ENCODE data around the gene KRTAP5-5. TPM values are rescaled to one million over a fixed set of nuclear protein-coding genes. Genes with fewer than 3 reads are reported as not detected.

The KRTAP5-5 gene
- total and polyA plus RNA-seq, 2 of the 13 experiments (the other 11 are each of a cell fraction or from before 2014, with no cell fraction given), result not detected

DNA sequence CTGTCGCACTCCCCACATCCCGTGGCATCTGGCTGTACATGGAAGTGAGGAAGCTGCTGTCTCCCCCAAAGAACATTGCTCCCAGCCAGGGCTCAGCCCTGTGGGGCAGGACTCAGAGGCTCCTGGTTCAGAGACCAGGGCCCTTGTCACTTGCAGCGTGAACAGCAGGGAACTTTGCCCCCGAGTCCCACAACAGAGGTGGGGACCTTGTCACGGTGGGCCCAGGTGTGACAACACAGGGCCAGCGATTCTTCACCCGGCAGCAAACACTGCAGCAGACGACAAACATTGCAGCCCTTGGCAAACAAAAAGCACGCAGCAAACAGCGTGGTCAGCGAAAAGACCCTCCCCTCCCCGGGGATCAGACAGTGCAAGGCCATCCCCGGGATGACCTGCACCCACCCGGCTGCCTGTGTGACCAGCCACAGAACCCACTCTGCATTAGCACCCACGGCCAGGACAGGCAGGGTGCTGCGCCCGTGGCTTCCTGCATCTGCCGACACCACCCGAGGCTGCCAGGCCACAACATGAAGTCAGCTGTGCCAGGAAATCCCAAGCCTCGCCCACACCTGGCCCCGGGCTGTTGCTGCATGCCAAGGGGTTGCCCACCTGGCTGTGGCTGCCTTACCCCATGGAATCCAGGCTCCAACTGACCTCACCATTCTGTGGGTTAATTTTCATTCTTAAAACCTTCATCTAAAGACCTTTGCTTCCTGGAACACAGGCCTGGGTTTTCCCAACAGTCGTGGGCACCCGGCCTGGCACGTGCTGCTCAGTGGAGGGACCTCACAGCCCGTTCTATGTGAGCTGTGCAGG is 32.1 kb downstream of the KRTAP5-5 start (continued):
- peak; percentile 99 for TF ChIP-seq MED1 (CRISPR knock-in tag; IDR thresholded peaks at IDR 0.05)
- peak; percentile 99 for TF ChIP-seq NCOA1 (CRISPR knock-in tag; IDR thresholded peaks at IDR 0.05)
- TF ChIP-seq, protein P1, sequence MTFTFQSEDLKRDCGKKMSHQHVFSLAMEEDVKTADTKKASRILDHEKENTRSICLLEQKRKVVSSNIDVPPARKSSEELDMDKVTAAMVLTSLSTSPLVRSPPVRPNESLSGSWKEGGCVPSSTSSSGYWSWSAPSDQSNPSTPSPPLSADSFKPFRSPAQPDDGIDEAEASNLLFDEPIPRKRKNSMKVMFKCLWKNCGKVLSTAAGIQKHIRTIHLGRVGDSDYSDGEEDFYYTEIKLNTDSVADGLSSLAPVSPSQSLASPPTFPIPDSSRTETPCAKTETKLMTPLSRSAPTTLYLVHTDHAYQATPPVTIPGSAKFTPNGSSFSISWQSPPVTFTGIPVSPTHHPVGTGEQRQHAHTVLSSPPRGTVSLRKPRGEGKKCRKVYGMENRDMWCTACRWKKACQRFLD (CRISPR knock-in tag; IDR thresholded peaks at IDR 0.05; ENCODE audit: borderline replicate concordance), result 0 out of 2 replicates have a peak, but pooled peaks have one; percentile 39
- TF ChIP-seq, protein P2, sequence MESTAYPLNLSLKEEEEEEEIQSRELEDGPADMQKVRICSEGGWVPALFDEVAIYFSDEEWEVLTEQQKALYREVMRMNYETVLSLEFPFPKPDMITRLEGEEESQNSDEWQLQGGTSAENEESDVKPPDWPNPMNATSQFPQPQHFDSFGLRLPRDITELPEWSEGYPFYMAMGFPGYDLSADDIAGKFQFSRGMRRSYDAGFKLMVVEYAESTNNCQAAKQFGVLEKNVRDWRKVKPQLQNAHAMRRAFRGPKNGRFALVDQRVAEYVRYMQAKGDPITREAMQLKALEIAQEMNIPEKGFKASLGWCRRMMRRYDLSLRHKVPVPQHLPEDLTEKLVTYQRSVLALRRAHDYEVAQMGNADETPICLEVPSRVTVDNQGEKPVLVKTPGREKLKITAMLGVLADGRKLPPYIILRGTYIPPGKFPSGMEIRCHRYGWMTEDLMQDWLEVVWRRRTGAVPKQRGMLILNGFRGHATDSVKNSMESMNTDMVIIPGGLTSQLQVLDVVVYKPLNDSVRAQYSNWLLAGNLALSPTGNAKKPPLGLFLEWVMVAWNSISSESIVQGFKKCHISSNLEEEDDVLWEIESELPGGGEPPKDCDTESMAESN (CRISPR knock-in tag; conservative IDR thresholded peaks at IDR 0.05), result 0 out of 2 replicates have a peak, but pooled peaks have one; percentile 35
- TF ChIP-seq BRD4 (CRISPR knock-in tag; IDR thresholded peaks at IDR 0.05), result peak; percentile 100
- TF ChIP-seq NFKBIZ (CRISPR knock-in tag; IDR thresholded peaks at IDR 0.05), result peak; percentile 51; the same call in 1 of the 2 replicates
- peak; percentile 60; the same call in 1 of the 2 replicates for TF ChIP-seq SPEN (CRISPR knock-in tag; IDR thresholded peaks at IDR 0.05; ENCODE audit: low read depth)
- TF ChIP-seq AKAP8 (CRISPR knock-in tag; IDR thresholded peaks at IDR 0.05), result 0 out of 2 replicates have a peak, but pooled peaks have one; percentile 37
- peak; percentile 98 for TF ChIP-seq MED8 (CRISPR knock-in tag; IDR thresholded peaks at IDR 0.05; ENCODE audit: insufficient replicate concordance)
- TF ChIP-seq, protein P3, sequence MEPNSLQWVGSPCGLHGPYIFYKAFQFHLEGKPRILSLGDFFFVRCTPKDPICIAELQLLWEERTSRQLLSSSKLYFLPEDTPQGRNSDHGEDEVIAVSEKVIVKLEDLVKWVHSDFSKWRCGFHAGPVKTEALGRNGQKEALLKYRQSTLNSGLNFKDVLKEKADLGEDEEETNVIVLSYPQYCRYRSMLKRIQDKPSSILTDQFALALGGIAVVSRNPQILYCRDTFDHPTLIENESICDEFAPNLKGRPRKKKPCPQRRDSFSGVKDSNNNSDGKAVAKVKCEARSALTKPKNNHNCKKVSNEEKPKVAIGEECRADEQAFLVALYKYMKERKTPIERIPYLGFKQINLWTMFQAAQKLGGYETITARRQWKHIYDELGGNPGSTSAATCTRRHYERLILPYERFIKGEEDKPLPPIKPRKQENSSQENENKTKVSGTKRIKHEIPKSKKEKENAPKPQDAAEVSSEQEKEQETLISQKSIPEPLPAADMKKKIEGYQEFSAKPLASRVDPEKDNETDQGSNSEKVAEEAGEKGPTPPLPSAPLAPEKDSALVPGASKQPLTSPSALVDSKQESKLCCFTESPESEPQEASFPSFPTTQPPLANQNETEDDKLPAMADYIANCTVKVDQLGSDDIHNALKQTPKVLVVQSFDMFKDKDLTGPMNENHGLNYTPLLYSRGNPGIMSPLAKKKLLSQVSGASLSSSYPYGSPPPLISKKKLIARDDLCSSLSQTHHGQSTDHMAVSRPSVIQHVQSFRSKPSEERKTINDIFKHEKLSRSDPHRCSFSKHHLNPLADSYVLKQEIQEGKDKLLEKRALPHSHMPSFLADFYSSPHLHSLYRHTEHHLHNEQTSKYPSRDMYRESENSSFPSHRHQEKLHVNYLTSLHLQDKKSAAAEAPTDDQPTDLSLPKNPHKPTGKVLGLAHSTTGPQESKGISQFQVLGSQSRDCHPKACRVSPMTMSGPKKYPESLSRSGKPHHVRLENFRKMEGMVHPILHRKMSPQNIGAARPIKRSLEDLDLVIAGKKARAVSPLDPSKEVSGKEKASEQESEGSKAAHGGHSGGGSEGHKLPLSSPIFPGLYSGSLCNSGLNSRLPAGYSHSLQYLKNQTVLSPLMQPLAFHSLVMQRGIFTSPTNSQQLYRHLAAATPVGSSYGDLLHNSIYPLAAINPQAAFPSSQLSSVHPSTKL (CRISPR knock-in tag; IDR thresholded peaks at IDR 0.05), result peak; percentile 82
- peak; percentile 65; the same call in 1 of the 2 replicates for TF ChIP-seq ELF3 (CRISPR knock-in tag; IDR thresholded peaks at IDR 0.05)
- TF ChIP-seq GABPB1 (CRISPR knock-in tag; IDR thresholded peaks at IDR 0.05), result peak; percentile 72
- 0 out of 2 replicates have a peak, but pooled peaks have one; percentile 18 for TF ChIP-seq MIER2 (CRISPR knock-in tag; IDR thresholded peaks at IDR 0.05)
- 0 out of 2 replicates have a peak, but pooled peaks have one; percentile 34 for TF ChIP-seq MAF1 (CRISPR knock-in tag; IDR thresholded peaks at IDR 0.05; ENCODE audit: borderline replicate concordance)
- TF ChIP-seq DMAP1 (CRISPR knock-in tag; IDR thresholded peaks at IDR 0.05), result peak; percentile 46; the same call in 1 of the 2 replicates
- TF ChIP-seq, protein P4, sequence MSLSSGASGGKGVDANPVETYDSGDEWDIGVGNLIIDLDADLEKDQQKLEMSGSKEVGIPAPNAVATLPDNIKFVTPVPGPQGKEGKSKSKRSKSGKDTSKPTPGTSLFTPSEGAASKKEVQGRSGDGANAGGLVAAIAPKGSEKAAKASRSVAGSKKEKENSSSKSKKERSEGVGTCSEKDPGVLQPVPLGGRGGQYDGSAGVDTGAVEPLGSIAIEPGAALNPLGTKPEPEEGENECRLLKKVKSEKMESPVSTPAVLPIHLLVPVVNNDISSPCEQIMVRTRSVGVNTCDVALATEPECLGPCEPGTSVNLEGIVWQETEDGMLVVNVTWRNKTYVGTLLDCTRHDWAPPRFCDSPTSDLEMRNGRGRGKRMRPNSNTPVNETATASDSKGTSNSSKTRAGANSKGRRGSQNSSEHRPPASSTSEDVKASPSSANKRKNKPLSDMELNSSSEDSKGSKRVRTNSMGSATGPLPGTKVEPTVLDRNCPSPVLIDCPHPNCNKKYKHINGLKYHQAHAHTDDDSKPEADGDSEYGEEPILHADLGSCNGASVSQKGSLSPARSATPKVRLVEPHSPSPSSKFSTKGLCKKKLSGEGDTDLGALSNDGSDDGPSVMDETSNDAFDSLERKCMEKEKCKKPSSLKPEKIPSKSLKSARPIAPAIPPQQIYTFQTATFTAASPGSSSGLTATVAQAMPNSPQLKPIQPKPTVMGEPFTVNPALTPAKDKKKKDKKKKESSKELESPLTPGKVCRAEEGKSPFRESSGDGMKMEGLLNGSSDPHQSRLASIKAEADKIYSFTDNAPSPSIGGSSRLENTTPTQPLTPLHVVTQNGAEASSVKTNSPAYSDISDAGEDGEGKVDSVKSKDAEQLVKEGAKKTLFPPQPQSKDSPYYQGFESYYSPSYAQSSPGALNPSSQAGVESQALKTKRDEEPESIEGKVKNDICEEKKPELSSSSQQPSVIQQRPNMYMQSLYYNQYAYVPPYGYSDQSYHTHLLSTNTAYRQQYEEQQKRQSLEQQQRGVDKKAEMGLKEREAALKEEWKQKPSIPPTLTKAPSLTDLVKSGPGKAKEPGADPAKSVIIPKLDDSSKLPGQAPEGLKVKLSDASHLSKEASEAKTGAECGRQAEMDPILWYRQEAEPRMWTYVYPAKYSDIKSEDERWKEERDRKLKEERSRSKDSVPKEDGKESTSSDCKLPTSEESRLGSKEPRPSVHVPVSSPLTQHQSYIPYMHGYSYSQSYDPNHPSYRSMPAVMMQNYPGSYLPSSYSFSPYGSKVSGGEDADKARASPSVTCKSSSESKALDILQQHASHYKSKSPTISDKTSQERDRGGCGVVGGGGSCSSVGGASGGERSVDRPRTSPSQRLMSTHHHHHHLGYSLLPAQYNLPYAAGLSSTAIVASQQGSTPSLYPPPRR (CRISPR knock-in tag; IDR thresholded peaks at IDR 0.05; ENCODE audit: borderline replicate concordance), result peak; percentile 92
- TF ChIP-seq ZFX (CRISPR knock-in tag; IDR thresholded peaks at IDR 0.05; ENCODE audit: low read depth), result peak; percentile 45; the same call in 1 of the 2 replicates
